Limb (tissue), 2 donors: ENCODE results near the gene PLD6.
"Not testable (repeated sequence)": the region's sequence is repeated elsewhere in the genome, so short reads cannot be mapped to it uniquely, and the experiment has no call there.

Experiments
- DNase-seq, 2 donors: peaks; one replicate each; pipeline ENCODE4 v3.0.0-alpha.2; 2016; ENCODE audit errors: extremely low spot score in 2 of 2

PLD6 gene

DNA sequence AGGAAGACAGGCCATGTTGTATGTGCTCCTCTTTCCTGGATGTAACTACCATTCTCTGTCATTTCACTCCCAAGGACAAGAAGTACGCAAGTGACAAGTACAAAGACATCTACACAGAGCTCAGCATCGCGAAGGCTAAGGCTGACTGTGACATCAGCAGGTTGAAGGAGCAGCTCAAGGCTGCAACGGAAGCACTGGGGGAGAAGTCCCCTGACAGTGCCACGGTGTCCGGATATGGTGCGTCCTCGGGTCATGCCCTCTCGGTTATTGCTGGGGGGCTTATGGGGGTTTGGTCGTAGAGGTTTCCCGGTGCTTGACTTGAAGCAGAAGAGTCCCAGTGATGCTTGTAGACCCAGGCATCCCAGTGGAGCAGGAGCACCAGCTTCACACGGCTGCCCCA is 29.0 kb downstream of the PLD6 start:
- no peak for DNase-seq

DNA sequence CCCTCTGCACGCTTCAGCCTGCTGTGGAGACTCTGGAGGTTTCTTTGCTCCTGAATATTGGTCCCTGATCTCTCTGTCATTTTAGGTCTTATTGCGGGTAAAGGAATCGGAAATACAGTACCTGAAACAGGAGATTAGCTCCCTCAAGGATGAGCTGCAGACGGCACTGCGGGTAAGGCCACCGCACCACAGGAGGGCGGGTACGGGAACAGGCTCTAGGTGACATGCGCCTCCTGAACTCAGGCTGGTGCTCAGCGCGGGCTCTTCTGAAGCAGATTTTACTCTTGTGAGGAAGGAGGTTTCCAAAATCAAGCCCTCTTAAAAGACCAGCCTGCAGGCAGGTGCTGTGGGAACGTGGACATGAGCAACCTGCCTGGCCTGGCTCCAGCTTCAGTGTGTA is 29.8 kb downstream of the PLD6 start:
- DNase-seq, result no peak

DNA sequence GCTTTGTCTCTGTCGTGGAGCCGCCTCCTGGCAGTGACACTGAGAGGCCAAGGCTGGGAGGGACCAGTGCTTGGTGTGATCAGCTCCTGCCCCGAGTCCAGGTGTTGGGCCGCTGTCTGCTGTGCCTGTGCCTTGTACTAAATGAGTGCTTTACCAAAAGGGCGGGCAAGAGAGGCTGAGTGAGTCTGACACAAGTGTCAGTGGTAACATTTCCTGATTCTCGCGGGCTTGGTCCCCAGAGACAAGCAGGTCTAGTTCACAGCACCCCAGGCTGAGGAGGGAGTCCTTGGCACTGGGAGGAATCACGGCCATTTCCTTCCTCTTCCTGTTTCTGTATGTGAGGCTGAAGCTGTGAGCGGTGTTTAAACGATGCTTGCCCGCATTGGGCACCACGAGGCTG is 30.2 kb downstream of the PLD6 start:
- no peak for DNase-seq

DNA sequence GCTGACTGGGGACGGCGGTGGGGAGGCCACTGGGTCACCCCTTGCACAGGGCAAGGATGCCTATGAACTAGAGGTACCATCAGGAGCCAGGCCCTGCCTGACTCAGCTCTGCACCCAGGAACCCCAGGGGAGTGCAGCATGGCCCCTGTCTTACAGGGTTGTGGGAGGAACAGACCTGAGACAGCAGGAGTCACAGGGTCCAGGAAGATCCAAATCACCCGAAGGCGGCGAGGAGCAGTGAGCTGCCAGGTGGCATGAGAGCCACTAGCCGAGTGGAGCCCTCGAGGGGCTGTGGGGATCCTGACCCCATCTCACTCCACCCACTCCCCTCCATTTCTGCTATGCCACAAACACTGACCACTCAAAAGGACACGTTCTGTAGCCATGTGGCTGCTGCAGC is 30.8 kb downstream of the PLD6 start:
- no peak for DNase-seq

DNA sequence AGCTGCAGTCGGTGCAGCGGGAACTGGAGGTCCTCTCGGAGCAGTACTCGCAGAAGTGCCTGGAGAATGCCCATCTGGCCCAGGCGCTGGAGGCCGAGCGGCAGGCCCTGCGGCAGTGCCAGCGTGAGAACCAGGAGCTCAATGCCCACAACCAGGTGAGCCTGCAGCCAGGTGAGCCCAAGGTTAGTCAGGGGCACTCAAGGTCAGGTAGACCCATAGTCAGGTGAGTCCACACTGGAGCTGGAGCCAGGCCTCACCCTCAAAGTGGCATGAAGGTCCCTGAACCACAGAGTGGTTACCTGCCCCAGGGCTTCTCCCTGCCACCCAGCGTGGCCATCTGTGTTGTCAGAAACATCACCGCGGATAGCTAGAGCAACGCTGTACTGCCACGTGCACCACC is 32.2 kb downstream of the PLD6 start:
- DNase-seq, result no peak

DNA sequence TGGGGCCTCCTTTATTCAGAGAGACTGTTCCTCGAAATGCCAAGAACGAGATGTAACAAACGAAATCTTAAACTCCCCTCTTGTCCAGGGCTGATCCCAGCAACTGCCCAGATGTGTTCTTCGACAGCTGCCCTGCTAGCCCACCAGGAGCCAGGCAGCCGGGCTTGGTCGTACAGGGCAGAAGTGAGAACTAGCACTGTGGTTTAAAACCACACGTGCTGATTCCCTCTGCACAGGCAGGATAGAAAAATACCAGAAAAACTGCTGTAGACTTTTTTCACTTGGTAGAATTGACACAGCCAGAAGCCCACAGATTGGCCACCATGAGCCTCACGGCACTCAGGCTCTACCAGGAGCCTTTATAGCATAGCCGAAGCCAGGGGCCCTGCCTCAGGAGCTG is 33.1 kb downstream of the PLD6 start:
- no peak for DNase-seq

DNA sequence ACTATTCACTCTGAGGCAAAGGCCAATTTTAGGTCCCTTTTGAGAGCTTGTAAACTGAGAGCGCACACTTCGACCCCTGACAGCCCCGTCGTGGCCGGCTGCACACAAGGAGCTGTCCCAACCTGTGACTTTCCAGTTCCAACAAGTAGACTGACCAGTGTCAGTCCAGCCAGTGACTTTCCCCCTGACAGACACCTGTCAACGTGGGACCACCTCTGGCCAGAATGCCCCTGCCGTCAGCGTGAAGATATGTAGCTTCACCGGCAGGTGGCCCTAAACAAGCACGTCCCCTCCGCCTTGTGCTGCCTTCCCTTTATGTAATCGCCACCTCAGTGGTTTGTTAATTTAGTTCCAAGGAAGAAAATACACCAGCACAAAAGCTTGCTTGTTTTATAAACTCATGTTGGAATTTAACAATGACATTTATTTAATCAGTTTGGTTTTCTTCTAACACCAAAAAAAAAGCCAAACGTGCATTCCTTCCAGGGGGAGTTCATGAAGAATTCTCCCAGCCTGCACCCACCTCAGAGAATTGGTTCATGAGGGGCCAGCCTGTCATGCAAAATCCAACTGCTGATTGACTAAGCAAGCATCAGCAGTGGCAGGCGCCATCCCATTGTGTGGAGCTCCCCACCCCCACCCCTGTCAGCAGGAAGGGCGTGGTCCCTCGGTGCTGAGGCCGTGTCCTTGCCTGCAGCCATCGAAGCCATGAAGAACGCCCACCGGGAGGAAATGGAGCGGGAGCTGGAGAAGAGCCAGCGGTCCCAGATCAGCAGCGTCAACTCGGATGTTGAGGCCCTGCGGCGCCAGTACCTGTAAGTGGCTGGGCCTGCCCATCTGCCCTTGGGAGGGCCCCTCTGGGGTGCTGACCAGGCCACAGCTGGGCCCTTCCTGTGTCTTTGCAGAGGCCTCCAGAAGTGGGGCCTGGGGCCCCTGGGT is 33.9 kb downstream of the PLD6 start:
- DNase-seq, result no peak

DNA sequence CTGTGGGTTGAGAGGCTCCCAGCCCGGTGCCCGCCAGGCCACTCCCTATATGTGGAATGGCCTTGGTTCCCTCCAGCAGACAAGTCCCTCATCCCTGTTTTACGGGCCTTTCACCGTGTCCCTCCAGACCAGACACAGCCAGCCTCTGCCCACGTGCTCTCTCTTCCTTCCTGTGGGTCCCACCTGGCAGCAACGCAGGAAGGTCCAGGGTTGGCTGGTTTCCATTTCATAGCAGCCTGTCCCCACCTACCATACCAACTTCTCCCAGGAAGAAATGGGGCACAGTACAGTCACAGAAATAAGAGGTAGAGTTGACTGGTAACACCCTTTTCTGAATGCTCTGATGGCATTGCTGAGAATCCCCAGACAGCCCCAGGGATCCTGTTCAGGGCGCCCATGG is 34.9 kb downstream of the PLD6 start:
- no peak for DNase-seq

DNA sequence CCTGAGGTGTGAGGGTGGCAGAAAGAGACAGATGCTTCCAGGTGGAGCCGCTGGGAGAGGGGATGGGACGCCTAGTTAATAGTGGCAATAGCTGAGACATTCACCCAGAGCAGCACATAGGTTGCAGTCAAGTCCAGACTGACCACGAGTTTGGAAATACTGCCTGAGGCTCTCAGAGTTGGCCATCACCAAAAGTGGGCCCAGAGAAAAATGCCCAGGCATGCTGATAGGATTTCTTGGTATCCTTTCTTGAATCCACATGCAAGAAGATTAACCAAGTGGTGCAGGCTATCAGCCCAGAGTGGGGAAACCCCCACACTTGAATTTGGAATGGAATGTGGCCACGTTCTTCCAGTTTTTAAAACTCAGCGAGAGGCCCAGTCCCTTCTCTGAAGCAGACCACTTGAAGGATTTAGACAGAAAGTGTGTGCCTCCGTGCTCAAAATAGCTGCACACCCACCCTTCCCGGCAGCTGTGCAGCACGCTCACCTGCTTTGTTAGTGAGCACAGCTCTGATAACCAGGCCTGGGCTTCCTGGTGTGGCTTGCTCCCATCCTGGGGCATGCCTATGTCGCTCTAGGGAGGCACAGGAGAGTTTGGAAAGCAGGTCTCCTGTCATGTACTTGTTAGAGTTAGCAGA is 35.7 kb downstream of the PLD6 start:
- DNase-seq, result no peak

DNA sequence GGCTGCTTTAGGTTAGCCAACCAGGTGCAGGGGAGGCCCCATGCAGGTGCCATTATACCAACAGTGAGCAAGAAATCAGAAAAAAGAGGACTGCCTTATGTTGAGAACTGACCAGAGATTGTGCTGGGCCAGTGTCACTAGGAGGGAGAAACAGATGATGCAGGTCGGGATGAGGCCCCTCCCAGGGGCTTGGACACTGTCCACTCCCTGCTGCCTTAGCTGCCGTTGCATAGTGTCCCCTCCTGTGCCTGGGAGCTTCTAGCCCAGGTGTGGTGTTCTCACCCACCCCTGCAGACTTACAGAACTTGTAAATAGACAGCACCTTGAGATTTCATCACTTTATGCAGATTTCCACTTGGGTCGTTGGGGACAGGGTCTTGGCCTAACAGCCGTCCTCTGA is 36.7 kb downstream of the PLD6 start:
- DNase-seq, result no peak

DNA sequence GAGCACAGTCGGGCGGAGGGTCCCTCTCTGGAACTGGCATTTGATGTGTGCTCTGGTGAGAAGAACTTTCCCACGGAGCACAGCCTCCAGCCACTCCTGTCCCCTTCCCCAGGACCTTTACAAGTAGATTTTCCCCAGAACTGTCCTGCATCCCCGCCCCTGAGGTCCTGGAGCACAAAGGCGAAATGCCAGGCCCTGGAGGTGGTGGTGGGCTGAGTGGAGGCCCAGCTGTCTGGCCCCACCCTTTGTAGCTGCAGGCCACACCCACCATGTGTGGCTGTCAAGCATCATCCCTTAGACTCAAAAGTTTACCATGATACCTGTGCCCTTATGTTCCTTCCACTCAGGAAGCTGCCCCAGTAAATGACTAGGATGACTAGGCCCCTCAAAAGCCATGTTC is 37.7 kb downstream of the PLD6 start:
- DNase-seq, result no peak

DNA sequence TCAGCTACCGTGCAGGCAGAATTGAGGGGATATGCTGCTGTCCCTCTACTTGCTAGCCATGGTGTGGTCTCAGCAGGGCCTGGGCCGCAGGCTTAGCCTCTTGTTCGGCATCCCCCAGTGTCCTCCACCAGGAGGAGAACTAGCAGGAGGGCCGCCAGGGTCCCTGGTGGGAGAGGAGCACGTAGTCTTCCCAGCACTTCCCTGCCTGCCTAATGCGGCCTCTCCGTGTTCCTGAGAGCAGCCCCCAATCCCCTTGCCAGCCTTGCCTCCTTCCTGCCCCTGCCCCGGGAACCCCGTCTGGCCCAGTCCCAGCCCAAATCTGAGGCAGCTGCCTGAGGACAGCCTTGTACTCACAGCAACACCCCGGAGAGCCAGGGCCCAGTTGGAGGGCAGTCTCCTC is 38.1 kb downstream of the PLD6 start:
- no peak for DNase-seq

DNA sequence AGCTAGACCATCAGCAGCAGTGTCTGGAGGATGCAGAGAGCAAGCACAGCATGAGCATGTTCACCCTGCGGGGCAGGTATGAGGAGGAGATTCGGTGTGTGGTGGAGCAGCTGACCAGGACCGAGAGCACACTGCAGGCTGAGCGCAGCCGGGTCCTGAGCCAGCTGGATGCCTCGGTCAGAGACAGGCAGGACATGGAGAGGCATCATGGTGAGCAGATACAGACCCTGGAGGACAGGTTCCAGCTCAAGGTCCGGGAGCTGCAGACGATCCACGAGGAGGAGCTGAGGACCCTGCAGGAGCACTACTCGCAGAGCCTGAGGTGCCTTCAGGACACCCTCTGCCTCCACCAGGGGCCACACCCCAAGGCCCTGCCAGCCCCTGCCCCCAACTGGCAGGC is 38.8 kb downstream of the PLD6 start:
- DNase-seq, result no peak

DNA sequence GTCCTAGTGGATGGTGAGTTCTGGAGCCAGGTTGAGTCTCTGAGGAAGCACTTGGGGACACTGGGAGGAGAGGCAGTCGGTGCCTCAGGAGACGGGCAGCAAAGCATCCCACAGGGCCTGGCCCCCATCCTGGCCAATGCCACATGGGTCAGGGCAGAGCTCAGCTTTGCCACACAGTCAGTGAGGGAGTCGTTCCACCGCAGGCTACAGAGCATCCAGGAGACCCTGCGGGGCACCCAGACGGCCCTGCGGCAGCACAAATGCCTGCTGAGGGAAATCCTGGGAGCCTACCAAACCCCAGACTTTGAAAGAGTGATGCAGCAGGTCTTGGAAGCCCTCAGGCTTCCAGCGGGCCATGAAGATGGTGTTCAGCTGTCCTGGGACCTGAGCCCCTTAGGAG is 39.7 kb downstream of the PLD6 start:
- no peak for DNase-seq

DNA sequence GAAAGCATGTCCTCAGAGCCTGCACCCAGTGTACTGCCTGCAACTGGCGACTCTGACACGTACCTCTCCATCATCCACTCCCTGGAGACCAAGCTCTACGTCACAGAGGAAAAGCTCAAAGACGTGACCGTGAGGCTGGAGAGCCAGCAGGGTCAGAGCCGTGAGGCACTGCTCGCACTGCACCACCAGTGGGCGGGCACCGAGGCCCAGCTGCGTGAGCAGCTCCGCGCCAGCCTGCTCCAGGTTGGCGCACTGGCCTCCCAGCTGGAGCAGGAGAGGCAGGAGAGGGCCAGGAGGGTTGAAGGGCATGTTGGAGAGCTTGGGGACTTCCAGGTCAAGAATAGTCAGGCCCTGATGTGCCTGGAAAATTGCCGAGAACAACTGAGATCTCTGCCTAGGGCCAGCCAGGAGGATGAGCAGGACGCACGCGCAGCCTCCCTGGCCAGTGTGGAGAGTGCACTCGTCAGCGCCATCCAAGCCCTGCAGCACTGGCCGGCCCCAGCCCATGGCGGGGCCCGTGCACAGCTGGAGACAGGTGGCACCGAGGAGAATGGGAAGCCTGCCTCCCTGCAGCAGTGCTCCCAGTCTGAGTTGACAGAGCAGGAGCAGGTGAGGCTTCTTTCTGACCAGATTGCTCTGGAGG is 40.3 kb downstream of the PLD6 start:
- no peak for DNase-seq

DNA sequence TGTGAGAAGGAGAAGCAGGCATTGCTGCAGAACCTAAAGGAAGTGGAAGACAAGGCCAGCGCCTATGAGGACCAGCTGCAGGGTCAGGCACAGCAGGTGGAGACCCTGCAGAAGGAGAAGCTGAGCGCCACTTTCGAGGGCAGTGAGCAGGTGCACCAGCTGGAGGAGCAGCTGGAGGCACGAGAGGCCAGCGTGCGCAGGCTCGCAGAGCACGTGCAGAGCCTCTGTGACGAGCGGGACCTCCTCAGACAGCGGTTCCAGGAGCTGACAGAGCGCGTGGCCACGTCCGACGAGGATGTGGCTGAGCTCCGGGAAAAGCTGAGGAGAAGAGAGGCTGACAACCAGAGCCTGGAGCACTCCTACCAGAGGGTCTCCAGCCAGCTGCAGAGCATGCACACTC is 41.5 kb downstream of the PLD6 start:
- no peak for DNase-seq

DNA sequence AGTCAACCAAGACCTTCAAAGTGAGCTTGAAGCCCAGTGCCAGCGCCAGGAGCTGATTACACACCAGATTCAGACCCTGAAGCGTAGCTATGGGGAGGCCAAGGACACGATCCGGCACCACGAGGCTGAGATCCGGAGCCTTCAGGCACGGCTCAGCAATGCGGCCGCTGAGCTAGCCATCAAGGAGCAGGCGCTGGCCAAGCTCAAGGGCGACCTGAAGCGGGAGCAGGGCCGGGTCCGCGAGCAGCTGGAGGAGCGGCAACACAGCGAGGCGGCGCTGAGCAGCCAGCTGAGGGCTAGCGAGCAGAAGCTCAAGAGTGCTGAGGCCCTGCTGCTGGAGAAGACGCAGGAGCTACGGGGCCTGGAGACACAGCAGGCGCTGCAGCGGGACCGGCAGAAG is 42.0 kb downstream of the PLD6 start:
- no peak for DNase-seq

DNA sequence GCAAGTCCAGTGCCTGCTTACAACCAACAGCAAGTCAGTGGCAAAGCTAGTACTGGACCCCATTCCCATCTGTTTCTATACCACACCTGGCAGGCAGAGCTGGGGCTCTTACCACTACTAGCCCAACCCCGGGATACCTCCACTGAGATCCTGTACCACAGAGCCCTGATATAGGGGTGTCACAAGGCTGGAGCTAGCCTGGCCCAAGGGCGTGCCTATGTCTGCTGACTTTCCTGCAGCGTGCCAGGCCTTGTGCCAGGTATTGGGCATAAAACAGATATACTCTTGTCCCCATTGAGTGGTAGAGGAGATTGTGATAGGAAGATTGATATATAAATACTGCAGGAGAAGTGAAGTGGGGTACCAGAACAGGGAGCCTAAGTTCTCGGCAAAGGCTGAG is 44.4 kb downstream of the PLD6 start:
- no peak for DNase-seq

DNA sequence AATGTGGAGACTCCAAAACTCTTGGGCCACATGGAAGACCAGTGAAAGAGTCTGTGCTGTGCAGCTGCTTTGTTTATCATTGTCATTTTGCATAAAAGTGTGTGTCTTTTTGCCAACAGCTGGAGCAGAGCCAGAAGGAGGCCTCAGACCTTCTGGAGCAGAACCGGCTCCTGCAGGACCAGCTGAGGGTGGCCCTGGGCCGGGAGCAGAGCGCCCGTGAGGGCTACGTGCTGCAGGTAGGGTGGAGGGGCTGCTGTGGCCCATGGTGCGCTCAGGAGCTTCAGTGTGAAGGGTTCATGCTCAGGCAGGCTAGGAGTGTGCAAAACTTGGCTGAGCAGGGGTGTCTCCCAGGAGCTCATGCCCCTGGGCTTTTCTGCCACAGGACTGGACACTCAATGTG is 45.0 kb downstream of the PLD6 start:
- no peak for DNase-seq

DNA sequence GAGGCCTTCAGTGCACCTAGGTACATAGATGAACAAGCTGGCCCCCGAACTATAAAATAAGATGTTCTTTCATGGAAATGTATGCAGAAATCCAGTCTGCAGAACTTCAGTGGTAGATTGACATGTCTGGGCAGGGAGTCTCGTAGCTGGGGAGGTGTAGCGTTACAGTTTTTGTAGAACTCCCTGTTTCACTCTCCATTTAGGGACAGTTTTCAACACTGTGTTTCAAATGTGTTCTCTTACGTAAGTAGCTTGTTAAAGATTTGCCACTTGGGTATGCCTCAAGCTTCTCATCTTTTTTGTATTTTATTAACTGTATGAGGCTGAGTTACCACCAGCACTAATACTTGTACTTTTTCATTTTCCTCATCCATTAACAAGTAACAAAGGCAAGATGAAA is 46.6 kb downstream of the PLD6 start:
- no peak for DNase-seq

DNA sequence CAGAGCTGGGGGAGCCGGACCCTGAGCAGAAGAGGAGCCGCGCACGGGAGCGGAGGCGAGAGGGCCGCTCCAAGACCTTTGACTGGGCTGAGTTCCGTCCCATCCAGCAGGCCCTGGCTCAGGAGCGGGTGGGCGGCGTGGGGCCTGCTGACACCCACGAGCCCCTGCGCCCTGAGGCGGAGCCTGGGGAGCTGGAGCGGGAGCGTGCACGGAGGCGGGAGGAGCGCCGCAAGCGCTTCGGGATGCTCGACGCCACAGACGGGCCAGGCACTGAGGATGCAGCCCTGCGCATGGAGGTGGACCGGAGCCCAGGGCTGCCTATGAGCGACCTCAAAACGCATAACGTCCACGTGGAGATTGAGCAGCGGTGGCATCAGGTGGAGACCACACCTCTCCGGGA is 47.6 kb downstream of the PLD6 start:
- not testable (repeated sequence) for DNase-seq

DNA sequence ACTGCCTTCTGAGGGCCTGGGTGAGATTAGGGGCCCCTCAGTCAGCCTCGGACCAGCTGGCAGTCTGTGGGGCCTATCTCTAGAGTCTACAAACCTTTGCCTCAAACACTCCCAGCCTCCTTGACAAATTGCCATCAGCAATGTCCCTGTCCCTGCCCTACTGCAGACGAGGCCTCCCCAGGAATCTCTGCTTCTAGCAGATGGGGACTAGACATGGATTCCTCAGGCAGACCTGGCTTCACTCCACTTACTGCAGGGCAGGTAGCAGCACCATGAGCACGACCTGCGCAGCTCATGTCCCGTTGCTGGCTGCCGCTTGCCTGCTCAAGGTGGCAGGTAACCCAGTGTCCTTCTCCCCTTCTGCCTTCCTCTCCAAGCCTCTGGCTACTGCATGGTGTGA is 49.1 kb downstream of the PLD6 start:
- DNase-seq, result no peak

DNA sequence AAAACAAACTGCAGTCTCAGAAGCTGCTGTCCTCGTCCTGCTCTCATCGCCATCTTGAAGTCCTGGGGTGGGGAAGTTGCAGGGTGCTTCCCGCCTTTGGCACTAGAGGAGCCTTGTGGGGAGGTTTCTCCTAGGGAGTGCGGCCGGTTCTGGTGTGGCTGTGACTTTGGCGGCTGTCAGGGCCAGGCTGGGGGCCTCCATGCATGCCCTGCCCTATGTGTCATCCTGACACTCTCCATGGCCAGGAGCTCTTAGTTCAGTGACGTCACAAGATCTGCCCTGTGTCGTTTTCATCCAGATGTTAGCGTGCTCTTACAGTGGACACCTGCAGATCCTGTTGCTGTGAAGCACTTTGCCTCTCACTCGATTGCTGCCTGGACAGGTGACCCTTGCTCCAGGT is 49.6 kb downstream of the PLD6 start:
- DNase-seq, result no peak
